G401.6 (cell line): ENCODE results near the gene SPANXN2.
"Not testable (repeated sequence)": the region's sequence is repeated elsewhere in the genome, so short reads cannot be mapped to it uniquely, and the experiment has no call there.

Source experiments
- FAIRE-seq: peaks from 2 replicates; lab custom pipeline; 2012; peaks lifted over from hg19 to GRCh38; lab: Jason Lieb, UNC

The SPANXN2 gene, protein sequence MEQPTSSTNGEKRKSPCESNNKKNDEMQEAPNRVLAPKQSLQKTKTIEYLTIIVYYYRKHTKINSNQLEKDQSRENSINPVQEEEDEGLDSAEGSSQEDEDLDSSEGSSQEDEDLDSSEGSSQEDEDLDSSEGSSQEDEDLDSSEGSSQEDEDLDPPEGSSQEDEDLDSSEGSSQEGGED

DNA sequence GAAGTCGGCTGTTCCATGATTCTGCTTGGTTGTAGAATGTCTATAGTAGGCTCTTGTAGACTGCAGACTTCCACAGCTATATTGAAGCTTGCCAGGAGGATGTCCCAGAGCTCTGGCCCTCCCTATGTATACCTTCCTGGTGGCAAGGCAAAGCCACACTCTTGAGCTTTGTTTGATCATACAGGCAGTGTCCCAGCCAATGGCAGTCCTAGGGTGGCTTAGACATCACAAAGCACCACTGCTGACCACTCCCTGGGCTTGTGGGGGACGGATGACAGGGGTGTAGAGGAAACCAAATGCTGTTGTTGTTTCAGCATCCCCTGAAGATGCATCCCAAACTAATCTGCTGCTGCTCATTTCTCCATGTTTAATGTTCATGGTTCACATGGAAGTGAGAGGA is at the start of gene SPANXN2:
TSS of gene SPANXN2 (minus strand) at position 101 of the 400 bp plus-strand sequence. CDS start at position 17, 84 bp downstream.
- not testable (repeated sequence) for FAIRE-seq

DNA sequence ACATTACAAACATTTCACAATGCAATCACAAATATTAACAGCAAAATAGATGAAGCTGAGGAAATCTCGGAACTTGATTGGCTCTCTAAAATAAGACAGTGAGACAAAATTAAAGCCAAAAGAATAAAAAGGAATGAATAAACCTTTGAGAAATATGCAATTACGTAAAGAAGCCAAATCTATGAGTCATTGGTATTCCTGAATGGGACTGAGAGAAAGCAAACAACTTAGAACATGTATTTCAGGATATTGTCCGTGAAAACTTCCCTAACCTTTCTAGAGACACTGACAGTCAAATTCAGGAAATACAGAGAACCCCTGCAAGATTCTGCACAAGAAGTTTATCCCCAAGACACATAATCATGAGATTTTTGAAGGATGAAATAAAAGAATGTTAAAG is 48.4 kb upstream of the SPANXN2 start:
- FAIRE-seq: no peak

DNA sequence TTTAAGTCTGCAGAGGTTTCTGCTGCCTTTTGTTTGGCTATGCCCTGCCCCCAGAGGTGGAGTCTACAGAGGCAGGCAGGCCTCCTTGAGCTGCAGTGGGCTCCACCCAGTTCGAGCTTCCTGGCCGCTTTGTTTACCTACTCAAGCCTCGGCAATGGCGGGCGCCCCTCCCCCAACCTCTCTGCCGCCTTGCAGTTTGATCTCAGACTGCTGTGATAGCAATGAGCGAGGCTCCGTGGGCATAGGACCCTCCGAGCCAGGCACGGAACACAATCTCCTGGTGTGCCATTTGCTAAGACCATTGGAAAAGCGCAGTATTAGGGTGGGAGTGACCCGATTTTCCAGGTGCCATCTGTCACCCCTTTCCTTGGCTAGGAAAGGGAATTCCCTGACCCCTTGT is 47.2 kb upstream of the SPANXN2 start:
- FAIRE-seq: not testable (repeated sequence)

DNA sequence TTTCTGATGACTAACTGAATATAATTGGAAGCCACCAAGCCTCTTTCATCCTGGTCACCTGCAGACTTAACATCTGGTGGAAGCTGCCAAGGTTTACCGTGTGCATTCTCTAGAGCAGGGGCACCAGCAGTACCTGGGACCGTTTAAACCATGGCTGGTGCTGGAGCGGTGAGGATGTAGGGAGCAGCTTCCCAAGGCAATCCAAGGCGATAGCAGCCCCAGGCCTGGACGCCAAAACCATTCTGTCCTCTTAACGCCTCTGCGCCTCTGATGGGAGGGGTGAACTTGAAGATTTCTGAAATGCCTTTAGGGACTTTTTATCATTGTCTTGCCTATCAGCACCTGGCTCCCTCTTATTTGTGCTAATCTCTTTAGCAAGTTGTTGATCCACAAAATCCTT is 37.3 kb upstream of the SPANXN2 start:
- FAIRE-seq: no peak

DNA sequence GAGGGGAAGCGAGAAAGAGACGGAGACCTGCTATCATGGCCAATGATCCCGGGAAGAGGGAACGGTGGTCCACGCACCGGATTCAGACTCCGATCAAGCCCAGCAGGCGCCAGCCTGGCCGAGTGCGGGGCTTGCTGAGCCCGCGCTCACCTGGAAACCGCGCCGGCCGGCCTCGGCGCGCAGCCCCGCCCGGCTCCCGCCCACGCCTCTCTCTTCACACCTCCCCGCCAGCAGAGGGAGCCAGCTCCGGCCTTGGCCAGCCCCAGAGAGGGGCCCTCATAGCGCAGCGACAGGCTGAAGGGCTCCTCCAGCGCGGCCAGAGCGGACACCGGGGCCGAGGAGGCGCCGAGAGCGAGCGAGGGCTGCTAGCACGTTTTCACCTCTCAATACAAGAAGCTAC is 36.8 kb upstream of the SPANXN2 start:
- no peak for FAIRE-seq

DNA sequence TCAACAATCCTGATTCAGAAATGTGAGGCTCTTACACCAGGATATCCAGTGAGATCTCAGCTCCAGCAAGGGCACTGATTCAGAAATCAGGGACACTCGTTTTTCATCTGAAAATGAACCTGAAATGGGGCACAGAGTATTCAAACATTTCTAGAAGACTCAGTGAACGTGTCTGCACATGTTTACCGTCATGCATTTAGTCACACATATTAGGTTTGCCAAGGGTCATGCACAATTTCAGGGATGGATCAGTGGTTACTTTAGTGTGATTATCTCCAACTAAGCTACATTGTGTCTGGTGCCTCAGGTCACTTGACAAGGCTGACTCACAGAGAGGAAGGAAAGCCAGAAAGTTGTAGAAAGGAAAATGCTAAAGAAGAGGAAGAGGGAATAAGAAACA is 33.6 kb upstream of the SPANXN2 start:
- FAIRE-seq: no peak

DNA sequence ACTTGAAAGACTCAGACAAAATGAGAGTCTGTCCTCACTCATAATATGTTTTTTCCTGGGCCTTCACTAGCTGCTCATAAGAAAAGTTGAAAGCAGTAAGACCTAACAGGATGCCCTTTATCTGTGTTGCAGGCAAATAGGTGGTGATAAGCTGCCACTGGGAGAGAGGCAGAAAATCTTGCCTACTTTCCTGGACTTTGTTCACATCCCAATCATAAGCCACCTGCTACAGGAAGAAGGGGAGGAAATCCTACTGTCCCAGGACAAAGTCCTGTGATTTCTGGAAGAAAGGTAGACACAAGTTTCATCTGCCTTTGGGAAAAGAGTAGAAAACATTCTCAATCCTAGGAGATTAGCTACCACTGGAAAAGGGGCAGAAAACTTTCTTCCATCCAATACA is 13.3 kb upstream of the SPANXN2 start:
- no peak for FAIRE-seq

DNA sequence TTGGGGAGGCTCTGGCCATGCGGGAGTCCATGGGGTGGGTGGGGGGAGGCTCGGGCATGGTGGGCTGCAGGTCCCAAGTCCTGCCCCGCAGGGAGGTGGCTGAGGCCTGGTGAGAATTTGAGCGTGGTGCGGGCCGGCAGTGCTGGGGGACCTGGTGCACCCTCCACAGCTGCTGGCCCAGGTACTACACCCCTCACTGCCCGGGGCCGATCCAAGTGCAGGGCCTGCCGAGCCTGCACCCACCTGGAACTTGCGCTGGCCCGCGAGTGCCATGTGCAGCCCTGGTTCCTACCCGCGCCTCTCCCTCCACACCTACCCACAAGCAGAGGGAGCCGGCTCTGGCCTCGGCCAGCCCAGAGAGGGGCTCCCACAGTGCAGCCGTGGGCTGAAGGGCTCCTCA is 5.7 kb upstream of the SPANXN2 start:
- no peak for FAIRE-seq

DNA sequence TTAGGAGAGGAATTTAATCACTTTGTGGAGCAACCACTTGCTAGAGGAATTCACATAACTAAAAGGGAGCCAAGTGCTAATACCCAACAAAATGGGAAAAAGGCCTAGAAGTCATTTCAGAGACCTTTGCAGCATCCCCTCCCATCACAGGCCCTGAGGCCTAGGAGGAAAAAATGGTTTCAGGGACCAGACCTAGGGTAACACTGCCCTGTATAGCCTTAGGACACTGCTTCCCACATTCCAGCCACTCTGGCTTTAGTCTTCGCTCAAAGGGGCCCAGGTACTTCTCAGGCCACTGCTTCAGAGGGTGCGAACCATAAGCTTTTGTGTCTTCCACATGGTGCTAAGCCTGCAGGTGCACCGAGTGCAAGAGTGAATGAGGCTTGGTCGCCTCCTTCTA is 19.1 kb downstream of the SPANXN2 start:
- FAIRE-seq: no peak

DNA sequence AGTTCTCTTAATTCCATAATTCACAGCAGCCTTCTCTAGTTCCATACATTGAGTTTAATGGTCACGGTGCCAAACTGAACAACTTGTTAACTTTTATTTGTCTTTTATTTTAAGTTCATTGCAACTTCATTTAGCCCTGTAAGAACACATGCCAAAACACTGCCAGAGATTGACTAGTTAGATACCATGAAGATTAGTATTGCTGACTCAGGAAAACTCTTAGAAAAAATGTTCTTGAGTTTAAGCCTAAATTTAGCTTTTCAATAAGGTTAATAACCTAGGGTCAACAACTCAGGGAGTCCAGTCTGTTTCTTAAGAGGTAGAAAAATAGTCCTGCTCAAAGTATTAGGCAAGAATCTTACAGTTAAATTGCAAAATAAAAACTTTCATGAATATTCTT is 25.7 kb downstream of the SPANXN2 start:
- FAIRE-seq: no peak

DNA sequence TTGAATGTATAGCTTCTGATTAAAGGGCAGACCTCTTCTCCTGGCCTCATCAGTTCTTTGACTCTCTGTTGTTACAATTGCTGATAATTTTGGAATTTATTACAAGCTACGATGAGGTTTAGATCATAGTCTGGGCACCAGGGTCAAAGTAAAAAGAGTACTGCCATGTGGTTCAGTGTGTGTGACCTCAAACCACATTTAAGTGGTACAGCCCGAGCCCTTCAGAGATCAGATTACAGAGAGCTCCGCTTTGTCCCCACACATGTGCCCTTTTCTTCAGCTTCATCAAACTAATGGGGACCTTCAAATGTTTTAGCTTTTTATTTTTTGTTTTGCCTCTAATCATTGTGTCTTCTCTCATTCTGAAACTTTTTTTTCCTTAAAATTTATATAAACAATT is 37.1 kb downstream of the SPANXN2 start:
- no peak for FAIRE-seq

DNA sequence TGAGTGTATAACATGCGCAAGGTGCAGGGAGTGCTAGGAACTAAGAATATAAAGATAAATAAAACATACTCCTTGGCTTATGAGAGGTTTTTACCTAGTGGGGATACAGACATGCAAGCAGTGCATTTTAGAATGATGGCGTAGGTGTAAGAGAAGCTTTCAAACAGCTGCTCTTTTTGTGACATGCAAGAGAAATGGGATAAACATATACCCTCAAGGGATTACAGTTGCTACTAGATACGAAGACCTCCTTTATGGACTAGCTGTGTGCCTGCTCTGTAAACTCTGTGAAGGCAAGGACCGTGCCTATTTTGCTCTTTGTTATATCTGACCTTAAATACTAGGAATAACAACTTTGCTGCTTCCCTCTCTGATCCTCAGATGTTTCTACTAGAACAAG is 45.6 kb downstream of the SPANXN2 start:
- no peak for FAIRE-seq

DNA sequence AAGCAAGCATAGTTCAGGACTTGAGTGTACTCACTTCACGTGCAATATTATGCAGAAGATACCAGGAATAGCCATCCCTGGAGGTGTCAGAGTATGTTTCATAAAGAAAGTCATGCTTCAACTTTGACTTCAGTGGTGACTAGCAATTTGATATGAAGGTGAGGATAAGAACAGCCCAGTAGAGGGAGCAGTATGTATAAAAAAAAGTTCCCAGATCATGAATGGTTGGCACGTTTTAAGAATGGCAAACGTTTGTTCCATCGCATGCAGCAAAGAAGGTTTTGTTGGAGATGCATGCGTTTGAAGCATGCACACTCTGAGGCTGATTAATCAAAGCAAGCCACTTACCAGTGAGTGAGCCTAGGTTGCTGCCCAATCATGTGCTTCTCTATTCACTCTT is 51.2 kb downstream of the SPANXN2 start:
- no peak for FAIRE-seq

DNA sequence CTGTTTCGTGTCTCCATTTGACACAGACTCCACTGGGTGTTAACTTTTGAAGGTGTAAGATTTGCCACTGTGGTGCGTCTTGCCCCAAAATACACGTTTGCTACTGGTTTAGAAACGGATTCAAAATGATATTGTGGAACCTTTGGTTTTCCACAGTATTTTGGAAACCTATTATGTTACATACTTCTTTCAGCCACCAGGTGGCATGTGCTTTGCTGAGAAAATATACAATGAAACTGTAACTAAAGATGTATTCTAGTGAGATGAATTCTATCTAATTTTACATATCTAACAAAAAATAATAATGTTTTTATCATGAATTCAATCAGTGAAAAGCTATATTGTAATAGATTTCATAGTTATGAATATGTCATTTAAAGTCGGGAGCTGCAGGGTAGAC is 56.2 kb downstream of the SPANXN2 start:
- FAIRE-seq: peak; percentile 85

DNA sequence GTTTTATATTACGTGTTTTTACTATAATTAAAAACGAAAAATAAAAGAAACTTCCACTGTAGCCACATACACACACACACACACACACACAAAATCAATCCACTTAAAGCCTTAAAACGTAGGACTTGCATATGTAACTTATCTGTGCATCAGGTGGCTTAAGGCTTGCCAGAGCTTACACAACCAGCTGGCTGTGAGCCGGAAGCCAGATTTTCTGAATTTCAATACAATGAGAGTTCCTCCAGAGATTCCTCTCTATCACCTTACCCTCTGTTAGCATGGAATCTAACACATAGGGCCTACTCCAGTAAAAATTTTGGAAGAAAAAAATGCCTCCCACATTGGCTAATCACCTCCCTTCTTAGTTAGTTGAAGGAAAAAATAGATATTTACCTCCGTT is 56.8 kb downstream of the SPANXN2 start:
- FAIRE-seq: no peak
